C4-2B (cell line): Measurements from ENCODE around the gene OR4D11.
A peak's percentile ranks its signal among the peaks of the same experiment; 100 is the strongest.

Source experiments
- H3K27ac ChIP-seq: fragments of 450-650 bp; 2 replicates; pipeline ENCODE4 v1.5.1; 2017
- ZFX ChIP-seq: fragments of 450-650 bp; IDR thresholded peaks from 2 replicates; pipeline ENCODE4 v1.6.1; 2017
- TF ChIP-seq, protein P1 (sequence below): fragments of 450-650 bp; conservative IDR thresholded peaks from 2 replicates; pipeline ENCODE4 v1.5.1; 2017; ENCODE audit warnings: mild to moderate bottlenecking

OR4D11 gene

DNA sequence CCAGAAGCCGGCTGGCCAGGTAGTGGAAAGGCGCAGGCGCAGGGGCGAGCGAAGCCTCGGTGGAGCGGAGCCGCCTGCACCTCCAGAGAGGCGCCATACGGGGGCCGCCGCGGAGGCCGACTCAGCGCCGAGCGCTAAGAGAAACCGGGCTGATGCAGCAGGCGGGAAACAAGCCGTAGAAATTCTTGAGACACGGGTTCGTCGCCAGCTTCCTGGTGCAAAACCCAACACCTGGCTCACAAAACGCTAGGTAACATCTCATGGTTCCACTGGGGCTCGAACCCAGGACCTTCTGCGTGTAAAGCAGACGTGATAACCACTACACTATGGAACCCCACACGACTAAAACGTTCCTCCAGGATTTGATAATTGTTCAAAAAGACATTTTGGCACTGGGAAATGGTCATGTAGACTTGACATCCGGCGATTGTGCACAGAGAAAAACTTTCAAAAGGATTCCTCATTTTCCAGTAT is 47.0 kb downstream of the OR4D11 start:
- TF ChIP-seq, protein P1, sequence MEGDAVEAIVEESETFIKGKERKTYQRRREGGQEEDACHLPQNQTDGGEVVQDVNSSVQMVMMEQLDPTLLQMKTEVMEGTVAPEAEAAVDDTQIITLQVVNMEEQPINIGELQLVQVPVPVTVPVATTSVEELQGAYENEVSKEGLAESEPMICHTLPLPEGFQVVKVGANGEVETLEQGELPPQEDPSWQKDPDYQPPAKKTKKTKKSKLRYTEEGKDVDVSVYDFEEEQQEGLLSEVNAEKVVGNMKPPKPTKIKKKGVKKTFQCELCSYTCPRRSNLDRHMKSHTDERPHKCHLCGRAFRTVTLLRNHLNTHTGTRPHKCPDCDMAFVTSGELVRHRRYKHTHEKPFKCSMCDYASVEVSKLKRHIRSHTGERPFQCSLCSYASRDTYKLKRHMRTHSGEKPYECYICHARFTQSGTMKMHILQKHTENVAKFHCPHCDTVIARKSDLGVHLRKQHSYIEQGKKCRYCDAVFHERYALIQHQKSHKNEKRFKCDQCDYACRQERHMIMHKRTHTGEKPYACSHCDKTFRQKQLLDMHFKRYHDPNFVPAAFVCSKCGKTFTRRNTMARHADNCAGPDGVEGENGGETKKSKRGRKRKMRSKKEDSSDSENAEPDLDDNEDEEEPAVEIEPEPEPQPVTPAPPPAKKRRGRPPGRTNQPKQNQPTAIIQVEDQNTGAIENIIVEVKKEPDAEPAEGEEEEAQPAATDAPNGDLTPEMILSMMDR, result peak; percentile 61
- no peak for TF ChIP-seq ZFX
- peak overlapping the region; percentile 68 for H3K27ac ChIP-seq

- H3K27ac ChIP-seq, result peak overlapping the region; percentile 68
- no peak for TF ChIP-seq ZFX
- TF ChIP-seq, protein P1, result no peak
Measured at GRCh38 chr11:59550842-59551658, 47.7 kb downstream of the OR4D11 start.

DNA sequence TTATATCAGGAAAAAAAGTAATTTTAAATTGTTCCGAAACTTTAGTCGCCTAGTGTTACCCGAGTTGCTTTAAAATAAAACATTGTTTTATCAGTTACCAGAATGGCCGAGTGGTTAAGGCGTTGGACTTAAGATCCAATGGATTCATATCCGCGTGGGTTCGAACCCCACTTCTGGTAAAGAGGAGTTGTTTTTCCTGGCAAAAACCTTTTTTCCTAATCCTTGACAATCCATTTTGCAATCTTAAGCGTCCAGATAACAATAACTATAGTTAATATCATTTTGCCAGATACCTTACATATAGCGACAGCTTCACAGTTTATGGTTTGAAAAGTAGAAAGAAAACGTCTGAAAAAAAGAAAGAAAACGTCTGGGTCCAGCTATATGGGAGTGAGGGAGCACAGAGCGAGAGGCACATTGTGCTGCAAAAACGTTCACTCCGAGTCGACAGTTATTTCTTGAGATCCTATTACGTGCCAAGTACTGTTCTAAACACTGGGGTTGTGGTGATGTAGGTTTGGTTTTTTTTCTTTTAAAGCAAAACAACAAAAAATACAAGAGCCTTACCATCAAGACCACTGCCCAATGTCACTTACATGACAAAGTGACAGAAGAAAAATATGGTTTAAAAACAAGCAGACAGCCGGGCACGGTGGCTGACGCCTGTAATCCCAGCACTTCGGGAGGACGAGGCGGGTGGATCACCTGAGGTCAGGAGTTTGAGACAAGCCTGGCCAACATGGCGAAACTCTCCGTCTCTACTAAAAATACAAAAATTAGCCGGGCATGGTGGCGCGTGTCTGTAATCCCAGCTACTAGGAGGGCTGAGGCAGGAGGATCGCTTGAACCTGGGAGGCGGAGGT is 48.5 kb downstream of the OR4D11 start:
- peak overlapping the region; percentile 35 for H3K27ac ChIP-seq
- TF ChIP-seq, protein P1, result no peak
- no peak for TF ChIP-seq ZFX

GRCh38 chr11:59552844-59553243 is 49.5 kb downstream of the OR4D11 start:
- no peak overlapping the region for H3K27ac ChIP-seq

GRCh38 chr11:59553323-59553722 is 49.9 kb downstream of the OR4D11 start:
- TF ChIP-seq, protein P1, result no peak
- no peak for TF ChIP-seq ZFX
- H3K27ac ChIP-seq, result no peak overlapping the region

More at GRCh38 chr11:59552844-59553243, 49.5 kb downstream of the OR4D11 start:
- TF ChIP-seq ZFX, result no peak
- TF ChIP-seq, protein P1, result no peak
